HG03039 (cell line): ENCODE data around the gene PARP4.
"Not testable (repeated sequence)": the region's sequence is repeated elsewhere in the genome, so short reads cannot be mapped to it uniquely, and the experiment has no call there.

Experiments
- ATAC-seq: cut with Tn5 transposase; IDR thresholded peaks from one replicate; pipeline ENCODE4 v1.9.1; 2021; ENCODE audit warnings: mild to moderate bottlenecking, moderate library complexity; ENCODE audit not compliant: unreplicated experiment

PARP4 gene

GRCh38 chr13:24506283-24506682 lies 6.3 kb downstream of the PARP4 start:
- not testable (repeated sequence) for ATAC-seq

- ATAC-seq, result no peak
Observed at GRCh38 chr13:24505756-24506155, 6.8 kb downstream of the PARP4 start.

- no peak for ATAC-seq
Observed at GRCh38 chr13:24505256-24505655, 7.3 kb downstream of the PARP4 start.

- no peak for ATAC-seq
Observed at GRCh38 chr13:24503379-24503696, 9.2 kb downstream of the PARP4 start.

- no peak for ATAC-seq
Observed at GRCh38 chr13:24502533-24503378, 9.8 kb downstream of the PARP4 start.

- no peak for ATAC-seq
Observed at GRCh38 chr13:24500977-24501376, 11.6 kb downstream of the PARP4 start.

- no peak for ATAC-seq
Observed at GRCh38 chr13:24497742-24498141, 14.8 kb downstream of the PARP4 start.

- ATAC-seq, result not testable (repeated sequence)
Observed at GRCh38 chr13:24496295-24496694, 16.3 kb downstream of the PARP4 start.

- ATAC-seq, result no peak
Observed at GRCh38 chr13:24495151-24495729, 17.3 kb downstream of the PARP4 start.

- no peak for ATAC-seq
Observed at GRCh38 chr13:24493356-24493755, 19.2 kb downstream of the PARP4 start.

GRCh38 chr13:24491845-24492244 lies 20.7 kb downstream of the PARP4 start:
- ATAC-seq, result no peak

GRCh38 chr13:24489721-24490120 lies 22.9 kb downstream of the PARP4 start:
- ATAC-seq, result no peak

GRCh38 chr13:24488092-24488491 lies 24.5 kb downstream of the PARP4 start:
- ATAC-seq, result not testable (repeated sequence)

GRCh38 chr13:24486017-24486657 lies 26.4 kb downstream of the PARP4 start:
- not testable (repeated sequence) for ATAC-seq

GRCh38 chr13:24473686-24474085 lies 38.9 kb downstream of the PARP4 start:
- ATAC-seq, result no peak

- ATAC-seq, result not testable (repeated sequence)
Observed at GRCh38 chr13:24472129-24472528, 40.4 kb downstream of the PARP4 start.

GRCh38 chr13:24463078-24463477 lies 49.5 kb downstream of the PARP4 start:
- no peak for ATAC-seq

- ATAC-seq, result no peak
Observed at GRCh38 chr13:24460256-24460655, 52.3 kb downstream of the PARP4 start.

GRCh38 chr13:24459726-24460125 lies 52.9 kb downstream of the PARP4 start:
- ATAC-seq, result no peak

GRCh38 chr13:24459234-24459633 lies 53.3 kb downstream of the PARP4 start:
- peak; percentile 46 for ATAC-seq

- ATAC-seq, result no peak
Observed at GRCh38 chr13:24458736-24459135, 53.8 kb downstream of the PARP4 start.

GRCh38 chr13:24456396-24456795 lies 56.2 kb downstream of the PARP4 start:
- ATAC-seq, result no peak
